Stimulated activated CD4-positive, alpha-beta T cell treated with anti-CD3 and anti-CD28 coated beads, Interleukin-1b, Interleukin-23, amount 100 ng/mL, for 48 hours (primary cell): ENCODE results near the gene CILP2.

ENCODE experiments used
- DNase-seq: peaks from one replicate; pipeline ENCODE4 v3.0.0-alpha.2; 2020

Gene CILP2

GRCh38 chr19:19529783-19530422 lies 8.2 kb upstream of the CILP2 start:
- DNase-seq, result no peak

- no peak for DNase-seq
Observed at GRCh38 chr19:19530423-19530804, 7.7 kb upstream of the CILP2 start.

GRCh38 chr19:19530889-19531288 lies 7.2 kb upstream of the CILP2 start:
- no peak for DNase-seq

- peak; percentile 80 for DNase-seq
Observed at GRCh38 chr19:19531951-19532805, 5.9 kb upstream of the CILP2 start.

- DNase-seq, result no peak
Observed at GRCh38 chr19:19532806-19533701, 5.0 kb upstream of the CILP2 start.

GRCh38 chr19:19533841-19534240 lies 4.2 kb upstream of the CILP2 start:
- DNase-seq, result no peak

- DNase-seq, result no peak
Observed at GRCh38 chr19:19534556-19535265, 3.4 kb upstream of the CILP2 start.

- DNase-seq, result no peak
Observed at GRCh38 chr19:19535311-19536191, 2.5 kb upstream of the CILP2 start.

- no peak for DNase-seq
Observed at GRCh38 chr19:19537075-19538048, 703 bp upstream of the CILP2 start.

- no peak for DNase-seq
Observed at GRCh38 chr19:19538785-19539166, 711 bp downstream of the CILP2 start.

- DNase-seq, result no peak
Observed at GRCh38 chr19:19539698-19540063, 1.6 kb downstream of the CILP2 start.

- peak; percentile 87 for DNase-seq
Observed at GRCh38 chr19:19540064-19540714, 2.1 kb downstream of the CILP2 start.

- DNase-seq, result peak; percentile 89
Observed at GRCh38 chr19:19540715-19541515, 2.9 kb downstream of the CILP2 start.

- no peak for DNase-seq
Observed at GRCh38 chr19:19541616-19542015, 3.6 kb downstream of the CILP2 start.

GRCh38 chr19:19542507-19542906 lies 4.4 kb downstream of the CILP2 start:
- no peak for DNase-seq

GRCh38 chr19:19543101-19543500 lies 5.0 kb downstream of the CILP2 start:
- DNase-seq, result no peak

GRCh38 chr19:19543640-19544039 lies 5.6 kb downstream of the CILP2 start:
- no peak for DNase-seq

GRCh38 chr19:19544257-19544953 lies 6.3 kb downstream of the CILP2 start:
- no peak for DNase-seq
